CD14-positive monocyte (primary cell): Measurements from ENCODE around the gene APOF. TPM values are rescaled to one million over a fixed set of nuclear protein-coding genes. Genes with fewer than 3 reads are reported as not detected.

Experiments used
- DNase-seq, 3 donors: peaks; one replicate each; pipeline ENCODE4 v3.0.0-alpha.2; 2011 to 2022
- H2AFZ ChIP-seq: 2 replicates; pipeline ENCODE4 v1.6.0; 2012; ENCODE audit warnings: mild to moderate bottlenecking, low read depth, low read length, inconsistent platforms; ENCODE audit not compliant: insufficient read depth, poor library complexity, severe bottlenecking
- H3K27ac ChIP-seq, 2 donors: 1 replicate in 1 of 2; 2 replicates in 1 of 2; pipeline ENCODE4 v1.5.1; 2012 to 2013; ENCODE audit warnings: low read length in 2 of 2, control low read depth in 1 of 2, inconsistent platforms in 1 of 2, low read depth in 1 of 2, mild to moderate bottlenecking in 1 of 2
- H3K27me3 ChIP-seq, 2 donors: one replicate each; pipeline versions ENCODE4 v1.6.0 to v1.6.1; 2011 to 2013; ENCODE audit warnings: low read length in 2 of 2; ENCODE audit not compliant: control insufficient read depth in 2 of 2, insufficient read depth in 2 of 2
- H3K36me3 ChIP-seq, 2 donors: replicated peaks in 1 of 2; 1 replicate in 1 of 2; 2 replicates in 1 of 2; pipeline versions ENCODE4 v1.5.1 to v1.6.1; 2012 to 2013; ENCODE audit warnings: low read length in 2 of 2, control low read depth in 1 of 2, inconsistent platforms in 1 of 2, mild to moderate bottlenecking in 1 of 2; ENCODE audit not compliant: insufficient read depth in 2 of 2, control insufficient read depth in 1 of 2
- H3K4me1 ChIP-seq, 2 donors: 1 replicate in 1 of 2; 2 replicates in 1 of 2; pipeline versions ENCODE4 v1.5.1 to v1.6.1; 2012 to 2013; ENCODE audit warnings: low read length in 2 of 2, control low read depth in 1 of 2, inconsistent platforms in 1 of 2, mild to moderate bottlenecking in 1 of 2, moderate library complexity in 1 of 2; ENCODE audit not compliant: insufficient read depth in 2 of 2, control insufficient read depth in 1 of 2
- H3K4me2 ChIP-seq: replicated peaks from 2 replicates; pipeline ENCODE3; 2012; ENCODE audit warnings: low read length, moderate library complexity, mild to moderate bottlenecking; ENCODE audit not compliant: poor library complexity, severe bottlenecking; ENCODE audit errors: extremely low read depth
- H3K4me3 ChIP-seq, 3 experiments: fragments of 200-600 bp in 1 of 3; sonication (generic) in 1 of 3; replicated peaks in 1 of 3; 1 replicate in 2 of 3; 2 replicates in 1 of 3; pipeline ENCODE4 v1.5.1; 2011 to 2013; ENCODE audit warnings: low read length in 3 of 3, mild to moderate bottlenecking in 3 of 3, control low read depth in 2 of 3, low read depth in 2 of 3, inconsistent platforms in 1 of 3, moderate library complexity in 1 of 3
- H3K79me2 ChIP-seq: 2 replicates; pipeline ENCODE4 v1.6.0; 2012; ENCODE audit warnings: mild to moderate bottlenecking, control low read depth, inconsistent platforms, low read length, moderate library complexity; ENCODE audit not compliant: insufficient read depth
- H3K9ac ChIP-seq: 2 replicates; pipeline ENCODE4 v1.6.0; 2017; ENCODE audit warnings: low read length, mild to moderate bottlenecking; ENCODE audit not compliant: insufficient read depth, poor library complexity, severe bottlenecking
- H3K9me3 ChIP-seq, 2 donors: replicated peaks in 1 of 2; 1 replicate in 1 of 2; 2 replicates in 1 of 2; pipeline versions ENCODE4 v1.5.1 to v1.6.1; 2012 to 2013; ENCODE audit warnings: low read length in 2 of 2, control low read depth in 1 of 2; ENCODE audit not compliant: control insufficient read depth in 1 of 2, insufficient read depth in 1 of 2
- H4K20me1 ChIP-seq: 2 replicates; pipeline ENCODE4 v1.6.0; 2012; ENCODE audit warnings: mild to moderate bottlenecking, low read length, control low read depth, moderate library complexity; ENCODE audit not compliant: insufficient read depth
- H3K27ac Mint-ChIP-seq, 7 donors: one replicate each; pipeline ENCODE4 v1.8.0; 2020; ENCODE audit warnings: mild to moderate bottlenecking in 7 of 7, mixed read lengths in 7 of 7, moderate library complexity in 6 of 7, inconsistent platforms in 2 of 7
- H3K27me3 Mint-ChIP-seq, 3 donors: one replicate each; pipeline ENCODE4 v1.8.0; 2021 to 2022; ENCODE audit warnings: low read depth in 3 of 3, mild to moderate bottlenecking in 3 of 3, mixed read lengths in 3 of 3, moderate library complexity in 3 of 3, inconsistent platforms in 1 of 3
- H3K36me3 Mint-ChIP-seq, 2 donors: one replicate each; pipeline ENCODE4 v1.8.0; 2020; ENCODE audit warnings: mixed read lengths in 2 of 2, inconsistent platforms in 1 of 2, mild to moderate bottlenecking in 1 of 2
- H3K4me1 Mint-ChIP-seq: one replicate; pipeline ENCODE4 v1.8.0; 2020; ENCODE audit warnings: mild to moderate bottlenecking, mixed read lengths
- H3K4me3 Mint-ChIP-seq, 2 donors: one replicate each; pipeline ENCODE4 v1.8.0; 2020; ENCODE audit warnings: mild to moderate bottlenecking in 2 of 2, mixed read lengths in 2 of 2, moderate library complexity in 1 of 2
- H3K9me3 Mint-ChIP-seq, 7 donors: one replicate each; pipeline ENCODE4 v1.8.0; 2020 to 2022; ENCODE audit warnings: mixed read lengths in 7 of 7, mild to moderate bottlenecking in 6 of 7, moderate library complexity in 6 of 7, inconsistent platforms in 2 of 7
- WGBS: methylation state at CpG from one replicate; pipeline ENCODE4 v1.1.5; 2013; ENCODE audit warnings: missing lambda C conversion rate; ENCODE audit not compliant: insufficient coverage; 5-methylcytosine and 5-hydroxymethylcytosine counted together
- intact Hi-C, 2 donors: fragments of 100-400 bp; cut with micrococcal nuclease; formaldehyde crosslinking; loops; one replicate each; pipeline versions ENCODE4 v1.15.0 to v1.15.1; 2023
- polyA plus RNA-seq, 3 donors: library from polyadenylated mRNA; depleted of rRNA in 1 of 3; unstranded in 2 of 3; stranded (reverse) in 1 of 3; fragments of 300-500 nt in 2 of 3; fragments of >200 nt in 1 of 3; fragmentation: Illumina TruSeq in 2 of 3; gene quantifications; 1 replicate in 2 of 3; 2 replicates in 1 of 3; pipeline ENCODE4 v1.2.3, GENCODE V29; 2012 to 2021
- TF ChIP-seq, protein P1 (sequence below): fragments of 200-600 bp; IDR thresholded peaks from one replicate; pipeline ENCODE4 v1.8.0; 2022; ENCODE audit warnings: antibody characterized with exemption, mild to moderate bottlenecking

APOF gene
- polyA plus RNA-seq, 3 donors, result not detected

DNA sequence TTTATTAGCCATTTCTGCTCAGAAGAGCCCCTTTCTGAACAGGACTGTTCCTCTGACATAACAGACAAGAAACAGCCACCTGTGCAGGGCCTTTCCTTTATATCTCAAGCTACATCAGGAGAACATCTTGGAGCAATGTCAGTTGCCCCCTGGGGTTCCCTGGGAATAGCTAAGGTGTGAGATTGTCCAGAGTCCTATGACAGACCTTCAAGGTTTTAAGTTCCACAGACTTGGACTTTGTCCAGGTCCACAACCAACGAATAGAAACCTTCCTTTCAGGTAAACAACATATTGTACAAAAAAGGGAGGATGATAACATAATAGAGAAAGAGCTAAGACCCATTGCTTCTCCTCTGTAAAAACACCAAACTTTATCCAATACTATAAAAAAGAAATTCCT is 21.0 kb downstream of the APOF start:
- Mint-ChIP-seq H3K4me3 (no peak overlapping the region), H3K9me3 (no peaks in the 10 kb centered on the region), H3K4me1 (peaks cover 35% of the 10 kb centered on the region), H3K36me3 (peaks cover 43 to 61% of the 10 kb centered on the region in 2 donors), H3K27me3 (peaks cover 0 to 2% (median 0%) of the 10 kb centered on the region in 3 donors), H3K27ac (peak overlapping the region in 2 of 7 donors; percentile 10 to 37)
- Histone ChIP-seq H4K20me1 (peaks cover 17% of the 10 kb centered on the region), H3K9me3 (no peaks in the 10 kb centered on the region), H3K9ac (no peak overlapping the region), H3K4me1 (peaks cover 34% of the 10 kb centered on the region in 2 donors), H3K79me2 (no peaks in the 10 kb centered on the region), H3K4me3 (no peak overlapping the region), H3K27me3 (no peaks in the 10 kb centered on the region), H3K27ac (peak overlapping the region in 1 of 2 donors; percentile 4), H3K4me2 (no peak overlapping the region), H3K36me3 (peaks cover 49 to 56% of the 10 kb centered on the region in 2 donors), H2AFZ (no peak overlapping the region)
- no peak for DNase-seq
- intact Hi-C loops, result no loop called here
- TF ChIP-seq, protein P1, sequence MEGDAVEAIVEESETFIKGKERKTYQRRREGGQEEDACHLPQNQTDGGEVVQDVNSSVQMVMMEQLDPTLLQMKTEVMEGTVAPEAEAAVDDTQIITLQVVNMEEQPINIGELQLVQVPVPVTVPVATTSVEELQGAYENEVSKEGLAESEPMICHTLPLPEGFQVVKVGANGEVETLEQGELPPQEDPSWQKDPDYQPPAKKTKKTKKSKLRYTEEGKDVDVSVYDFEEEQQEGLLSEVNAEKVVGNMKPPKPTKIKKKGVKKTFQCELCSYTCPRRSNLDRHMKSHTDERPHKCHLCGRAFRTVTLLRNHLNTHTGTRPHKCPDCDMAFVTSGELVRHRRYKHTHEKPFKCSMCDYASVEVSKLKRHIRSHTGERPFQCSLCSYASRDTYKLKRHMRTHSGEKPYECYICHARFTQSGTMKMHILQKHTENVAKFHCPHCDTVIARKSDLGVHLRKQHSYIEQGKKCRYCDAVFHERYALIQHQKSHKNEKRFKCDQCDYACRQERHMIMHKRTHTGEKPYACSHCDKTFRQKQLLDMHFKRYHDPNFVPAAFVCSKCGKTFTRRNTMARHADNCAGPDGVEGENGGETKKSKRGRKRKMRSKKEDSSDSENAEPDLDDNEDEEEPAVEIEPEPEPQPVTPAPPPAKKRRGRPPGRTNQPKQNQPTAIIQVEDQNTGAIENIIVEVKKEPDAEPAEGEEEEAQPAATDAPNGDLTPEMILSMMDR, result no peak
- no CpG with 5 or more reads among the region's 1 CpG for WGBS

GRCh38 chr12:56339158-56339422 is 23.6 kb downstream of the APOF start:
- Histone ChIP-seq H3K4me3 (peak overlapping the region in 1 of 3 experiments; percentile 43), H2AFZ (peak overlapping the region; percentile 57), H3K79me2 (peaks cover 7% of the 10 kb centered on the region), H4K20me1 (peaks cover 6% of the 10 kb centered on the region), H3K27ac (peak overlapping the region; percentile 73 to 86), H3K4me1 (peaks cover 53 to 54% of the 10 kb centered on the region in 2 donors), H3K9me3 (no peaks in the 10 kb centered on the region), H3K4me2 (peak overlapping the region; percentile 63), H3K27me3 (no peaks in the 10 kb centered on the region), H3K9ac (peak overlapping the region; percentile 46), H3K36me3 (peaks cover 28 to 33% of the 10 kb centered on the region in 2 donors)
- Mint-ChIP-seq H3K36me3 (peaks cover 28 to 36% of the 10 kb centered on the region in 2 donors), H3K27me3 (peaks cover 0 to 2% (median under 1%) of the 10 kb centered on the region in 3 donors), H3K9me3 (no peaks in the 10 kb centered on the region), H3K4me1 (peaks cover 49% of the 10 kb centered on the region), H3K4me3 (peak overlapping the region in 1 of 2 donors; percentile 67), H3K27ac (peak overlapping the region; percentile 85 to 95 (median 92))
- TF ChIP-seq, protein P1, result no peak
- intact Hi-C loops, result loop anchor here in 1 of 2 donors (10.0 kb wide), 1 partner anchor 126 kb away; the partner anchor contains the start of gene SPRYD4
- WGBS, result no CpG with 5 or more reads among the region's 1 CpG
- no peak for DNase-seq
